IMR-90 (cell line): Measurements from ENCODE around the gene NFE2L2.

Source experiments
- BHLHE40 ChIP-seq: fragments of 150-350 bp; IDR thresholded peaks from 2 replicates; pipeline ENCODE4 v1.6.1; 2016; ENCODE audit warnings: mild to moderate bottlenecking, low read depth, low read length
- CEBPB ChIP-seq: IDR thresholded peaks from 2 replicates; pipeline ENCODE4 v1.6.1; 2012; ENCODE audit warnings: low read depth, low read length, improper control_type of control experiment
- ELK1 ChIP-seq: fragments of 150-350 bp; IDR thresholded peaks from 2 replicates; pipeline ENCODE4 v1.6.1; 2016; ENCODE audit warnings: low read depth, mild to moderate bottlenecking, low read length, moderate library complexity, borderline replicate concordance
- FOS ChIP-seq: fragments of 150-350 bp; IDR thresholded peaks from 2 replicates; pipeline ENCODE4 v1.6.1; 2016; ENCODE audit warnings: low read depth, low read length
- MAZ ChIP-seq: IDR thresholded peaks from 2 replicates; pipeline ENCODE4 v1.6.1; 2012; ENCODE audit warnings: low read depth, mild to moderate bottlenecking, low read length, improper control_type of control experiment, moderate library complexity, borderline replicate concordance
- MXI1 ChIP-seq: IDR thresholded peaks from 2 replicates; pipeline ENCODE4 v1.6.1; 2012; ENCODE audit warnings: low read depth, mild to moderate bottlenecking, low read length, moderate library complexity, borderline replicate concordance
- POLR2A ChIP-seq: IDR thresholded peaks from 2 replicates; pipeline ENCODE4 v1.6.1; 2012; ENCODE audit warnings: mild to moderate bottlenecking, low read depth, low read length
- RCOR1 ChIP-seq: IDR thresholded peaks from 2 replicates; pipeline ENCODE4 v1.6.1; 2012; ENCODE audit warnings: mild to moderate bottlenecking, low read length, improper control_type of control experiment; ENCODE audit not compliant: insufficient replicate concordance
- USF2 ChIP-seq: fragments of 150-350 bp; IDR thresholded peaks from 2 replicates; pipeline ENCODE4 v1.6.1; 2017; ENCODE audit warnings: mild to moderate bottlenecking, antibody characterized with exemption, low read length, low read depth
- TF ChIP-seq, protein P1 (sequence below): conservative IDR thresholded peaks from 2 replicates; pipeline ENCODE4 v1.5.1; 2012; ENCODE audit warnings: mild to moderate bottlenecking, low read depth, low read length, improper control_type of control experiment

DNA sequence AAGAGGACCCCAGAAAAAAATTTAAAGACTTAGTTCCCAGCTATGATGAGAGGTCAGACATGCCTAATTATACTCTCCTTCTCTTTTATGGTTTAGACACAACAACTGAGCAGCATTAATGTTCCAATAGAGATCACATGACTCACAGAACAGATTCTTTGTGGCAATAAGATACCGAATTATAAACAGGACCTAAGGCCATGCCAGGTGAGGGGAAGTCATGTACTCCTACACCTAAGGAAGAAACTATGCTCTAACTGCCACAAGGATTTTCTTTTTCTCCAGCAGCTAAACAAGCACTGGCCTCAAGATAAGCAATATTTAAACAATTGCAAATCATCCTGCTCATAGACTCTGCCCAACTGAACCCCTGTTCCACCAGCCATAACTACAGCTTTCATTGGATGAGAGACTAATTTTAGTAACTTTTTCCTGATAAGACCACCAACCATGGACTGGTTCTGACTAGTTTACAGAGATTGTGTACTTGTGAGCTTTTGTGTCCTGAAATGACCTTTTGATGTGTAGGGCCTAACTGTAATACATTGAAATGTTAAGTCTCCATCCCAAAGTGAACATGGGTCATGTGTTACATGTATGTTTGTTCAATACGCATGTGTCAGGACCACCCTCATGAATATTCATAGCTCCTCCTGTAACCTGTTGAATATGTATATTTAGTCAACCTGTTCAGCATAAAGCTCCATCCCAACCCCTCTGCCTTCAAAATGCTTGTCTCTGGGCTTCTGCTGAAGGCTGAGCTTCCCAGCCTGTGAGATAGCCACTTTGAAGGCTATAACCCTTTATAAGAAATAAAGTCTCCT is 21.6 kb upstream of the NFE2L2 start:
- TF ChIP-seq, protein P1, sequence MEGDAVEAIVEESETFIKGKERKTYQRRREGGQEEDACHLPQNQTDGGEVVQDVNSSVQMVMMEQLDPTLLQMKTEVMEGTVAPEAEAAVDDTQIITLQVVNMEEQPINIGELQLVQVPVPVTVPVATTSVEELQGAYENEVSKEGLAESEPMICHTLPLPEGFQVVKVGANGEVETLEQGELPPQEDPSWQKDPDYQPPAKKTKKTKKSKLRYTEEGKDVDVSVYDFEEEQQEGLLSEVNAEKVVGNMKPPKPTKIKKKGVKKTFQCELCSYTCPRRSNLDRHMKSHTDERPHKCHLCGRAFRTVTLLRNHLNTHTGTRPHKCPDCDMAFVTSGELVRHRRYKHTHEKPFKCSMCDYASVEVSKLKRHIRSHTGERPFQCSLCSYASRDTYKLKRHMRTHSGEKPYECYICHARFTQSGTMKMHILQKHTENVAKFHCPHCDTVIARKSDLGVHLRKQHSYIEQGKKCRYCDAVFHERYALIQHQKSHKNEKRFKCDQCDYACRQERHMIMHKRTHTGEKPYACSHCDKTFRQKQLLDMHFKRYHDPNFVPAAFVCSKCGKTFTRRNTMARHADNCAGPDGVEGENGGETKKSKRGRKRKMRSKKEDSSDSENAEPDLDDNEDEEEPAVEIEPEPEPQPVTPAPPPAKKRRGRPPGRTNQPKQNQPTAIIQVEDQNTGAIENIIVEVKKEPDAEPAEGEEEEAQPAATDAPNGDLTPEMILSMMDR, result no peak
- TF ChIP-seq POLR2A (no peak), FOS (no peak), MAZ (no peak), RCOR1 (no peak), CEBPB (no peak), BHLHE40 (no peak), MXI1 (no peak), USF2 (no peak), ELK1 (no peak)
